K562 (cell line): ENCODE results near the gene TNIP1. TPM values are rescaled to one million over a fixed set of nuclear protein-coding genes. Genes with fewer than 3 reads are reported as not detected.

Experiments
- CAMTA2 ChIP-seq: fragments of 250-450 bp; sonication (Bioruptor Pico); conservative IDR thresholded peaks from 2 replicates; pipeline ENCODE4 v1.5.1; 2022
- GABPA ChIP-seq: fragments of 200-800 bp; sonication (Bioruptor generic); conservative IDR thresholded peaks from 2 replicates; pipeline ENCODE4 v1.6.1; 2016; ENCODE audit warnings: low read depth, missing genetic modification characterization, missing compliant biosample characterization
- MEF2A ChIP-seq: IDR thresholded peaks from 2 replicates; pipeline ENCODE4 v1.6.1; 2011; ENCODE audit warnings: low read depth, mild to moderate bottlenecking, low read length, moderate library complexity; ENCODE audit not compliant: control insufficient read depth
- ZNF586 ChIP-seq: fragments of 450-650 bp; formaldehyde crosslinking; conservative IDR thresholded peaks from 2 replicates; pipeline ENCODE4 v1.4.0; 2020; ENCODE audit warnings: mild to moderate bottlenecking, moderate library complexity
- polyA plus RNA-seq, 8 experiments: library from polyadenylated mRNA; depleted of rRNA in 4 of 8; stranded (reverse) in 5 of 8; unstranded in 3 of 8; fragments of >200 nt; fragmentation: Nextera tagmentation in 2 of 8; fragmentation: Illumina TruSeq in 1 of 8; extraction: Ambion mirVana in 2 of 8; extraction: Trizol in 1 of 8; gene quantifications; 2 replicates each; pipeline versions ENCODE4 v1.2.1 to v1.2.3, GENCODE V29; 2011 to 2014; ENCODE audit warnings: inconsistent platforms in 1 of 8, missing spikeins in 1 of 8
- total RNA-seq, 7 experiments: library from RNA; depleted of rRNA in 6 of 7; stranded (reverse); fragments of >200 nt in 6 of 7; fragmentation: Illumina TruSeq in 2 of 7; extraction: Trizol in 2 of 7; gene quantifications; 2 replicates each; pipeline versions ENCODE4 v1.2.1 to v1.2.3, GENCODE V29; 2011 to 2021; ENCODE audit warnings: low replicate concordance in 1 of 7
- TF ChIP-seq, protein P1 (sequence below): fragments of 250-450 bp; sonication (Bioruptor Pico); IDR thresholded peaks from 2 replicates; pipeline ENCODE4 v1.8.0; 2021; ENCODE audit warnings: mild to moderate bottlenecking, moderate library complexity
- TF ChIP-seq, protein P2 (sequence below): fragments of 450-650 bp; formaldehyde crosslinking; IDR thresholded peaks from 2 replicates; pipeline ENCODE4 v1.4.0; 2020; ENCODE audit warnings: mild to moderate bottlenecking, moderate library complexity
- TF ChIP-seq, protein P3 (sequence below): sonication (generic); formaldehyde crosslinking; IDR thresholded peaks from 2 replicates; pipeline ENCODE4 v1.8.1; 2023; ENCODE audit warnings: missing genetic modification reagents, mild to moderate bottlenecking, borderline replicate concordance
- TF ChIP-seq, protein P4 (sequence below): sonication (generic); IDR thresholded peaks from 2 replicates; pipeline ENCODE4 v1.6.1; 2016

Gene TNIP1
- total and polyA plus RNA-seq, 9 of the 15 experiments (the other 6 are each of a cell fraction or from before 2014, with no cell fraction given) = 0.46 to 41.0 (median 24.6) TPM

- TF ChIP-seq, protein P1, sequence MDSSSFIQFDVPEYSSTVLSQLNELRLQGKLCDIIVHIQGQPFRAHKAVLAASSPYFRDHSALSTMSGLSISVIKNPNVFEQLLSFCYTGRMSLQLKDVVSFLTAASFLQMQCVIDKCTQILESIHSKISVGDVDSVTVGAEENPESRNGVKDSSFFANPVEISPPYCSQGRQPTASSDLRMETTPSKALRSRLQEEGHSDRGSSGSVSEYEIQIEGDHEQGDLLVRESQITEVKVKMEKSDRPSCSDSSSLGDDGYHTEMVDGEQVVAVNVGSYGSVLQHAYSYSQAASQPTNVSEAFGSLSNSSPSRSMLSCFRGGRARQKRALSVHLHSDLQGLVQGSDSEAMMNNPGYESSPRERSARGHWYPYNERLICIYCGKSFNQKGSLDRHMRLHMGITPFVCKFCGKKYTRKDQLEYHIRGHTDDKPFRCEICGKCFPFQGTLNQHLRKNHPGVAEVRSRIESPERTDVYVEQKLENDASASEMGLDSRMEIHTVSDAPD (CRISPR knock-in tag) = no peak
- TF ChIP-seq, protein P2, sequence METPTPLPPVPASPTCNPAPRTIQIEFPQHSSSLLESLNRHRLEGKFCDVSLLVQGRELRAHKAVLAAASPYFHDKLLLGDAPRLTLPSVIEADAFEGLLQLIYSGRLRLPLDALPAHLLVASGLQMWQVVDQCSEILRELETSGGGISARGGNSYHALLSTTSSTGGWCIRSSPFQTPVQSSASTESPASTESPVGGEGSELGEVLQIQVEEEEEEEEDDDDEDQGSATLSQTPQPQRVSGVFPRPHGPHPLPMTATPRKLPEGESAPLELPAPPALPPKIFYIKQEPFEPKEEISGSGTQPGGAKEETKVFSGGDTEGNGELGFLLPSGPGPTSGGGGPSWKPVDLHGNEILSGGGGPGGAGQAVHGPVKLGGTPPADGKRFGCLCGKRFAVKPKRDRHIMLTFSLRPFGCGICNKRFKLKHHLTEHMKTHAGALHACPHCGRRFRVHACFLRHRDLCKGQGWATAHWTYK = no peak
- TF ChIP-seq MEF2A = no peak
- TF ChIP-seq ZNF586 (CRISPR knock-in tag) = no peak
- TF ChIP-seq, protein P3, sequence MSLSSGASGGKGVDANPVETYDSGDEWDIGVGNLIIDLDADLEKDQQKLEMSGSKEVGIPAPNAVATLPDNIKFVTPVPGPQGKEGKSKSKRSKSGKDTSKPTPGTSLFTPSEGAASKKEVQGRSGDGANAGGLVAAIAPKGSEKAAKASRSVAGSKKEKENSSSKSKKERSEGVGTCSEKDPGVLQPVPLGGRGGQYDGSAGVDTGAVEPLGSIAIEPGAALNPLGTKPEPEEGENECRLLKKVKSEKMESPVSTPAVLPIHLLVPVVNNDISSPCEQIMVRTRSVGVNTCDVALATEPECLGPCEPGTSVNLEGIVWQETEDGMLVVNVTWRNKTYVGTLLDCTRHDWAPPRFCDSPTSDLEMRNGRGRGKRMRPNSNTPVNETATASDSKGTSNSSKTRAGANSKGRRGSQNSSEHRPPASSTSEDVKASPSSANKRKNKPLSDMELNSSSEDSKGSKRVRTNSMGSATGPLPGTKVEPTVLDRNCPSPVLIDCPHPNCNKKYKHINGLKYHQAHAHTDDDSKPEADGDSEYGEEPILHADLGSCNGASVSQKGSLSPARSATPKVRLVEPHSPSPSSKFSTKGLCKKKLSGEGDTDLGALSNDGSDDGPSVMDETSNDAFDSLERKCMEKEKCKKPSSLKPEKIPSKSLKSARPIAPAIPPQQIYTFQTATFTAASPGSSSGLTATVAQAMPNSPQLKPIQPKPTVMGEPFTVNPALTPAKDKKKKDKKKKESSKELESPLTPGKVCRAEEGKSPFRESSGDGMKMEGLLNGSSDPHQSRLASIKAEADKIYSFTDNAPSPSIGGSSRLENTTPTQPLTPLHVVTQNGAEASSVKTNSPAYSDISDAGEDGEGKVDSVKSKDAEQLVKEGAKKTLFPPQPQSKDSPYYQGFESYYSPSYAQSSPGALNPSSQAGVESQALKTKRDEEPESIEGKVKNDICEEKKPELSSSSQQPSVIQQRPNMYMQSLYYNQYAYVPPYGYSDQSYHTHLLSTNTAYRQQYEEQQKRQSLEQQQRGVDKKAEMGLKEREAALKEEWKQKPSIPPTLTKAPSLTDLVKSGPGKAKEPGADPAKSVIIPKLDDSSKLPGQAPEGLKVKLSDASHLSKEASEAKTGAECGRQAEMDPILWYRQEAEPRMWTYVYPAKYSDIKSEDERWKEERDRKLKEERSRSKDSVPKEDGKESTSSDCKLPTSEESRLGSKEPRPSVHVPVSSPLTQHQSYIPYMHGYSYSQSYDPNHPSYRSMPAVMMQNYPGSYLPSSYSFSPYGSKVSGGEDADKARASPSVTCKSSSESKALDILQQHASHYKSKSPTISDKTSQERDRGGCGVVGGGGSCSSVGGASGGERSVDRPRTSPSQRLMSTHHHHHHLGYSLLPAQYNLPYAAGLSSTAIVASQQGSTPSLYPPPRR (CRISPR knock-in tag) = no peak
- no peak for TF ChIP-seq GABPA (tag)
- TF ChIP-seq, protein P4, sequence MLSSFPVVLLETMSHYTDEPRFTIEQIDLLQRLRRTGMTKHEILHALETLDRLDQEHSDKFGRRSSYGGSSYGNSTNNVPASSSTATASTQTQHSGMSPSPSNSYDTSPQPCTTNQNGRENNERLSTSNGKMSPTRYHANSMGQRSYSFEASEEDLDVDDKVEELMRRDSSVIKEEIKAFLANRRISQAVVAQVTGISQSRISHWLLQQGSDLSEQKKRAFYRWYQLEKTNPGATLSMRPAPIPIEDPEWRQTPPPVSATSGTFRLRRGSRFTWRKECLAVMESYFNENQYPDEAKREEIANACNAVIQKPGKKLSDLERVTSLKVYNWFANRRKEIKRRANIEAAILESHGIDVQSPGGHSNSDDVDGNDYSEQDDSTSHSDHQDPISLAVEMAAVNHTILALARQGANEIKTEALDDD = no peak
- TF ChIP-seq CAMTA2 (CRISPR knock-in tag) = no peak
- TF ChIP-seq, all 486 proteins: peak for 0
Measured at GRCh38 chr5:151041577-151042268, 39.1 kb downstream of the TNIP1 start (continued).
